Fibroblast of villous mesenchyme (primary cell): ENCODE results near the gene PIEZO2. TPM values are rescaled to one million over a fixed set of nuclear protein-coding genes. Genes with fewer than 3 reads are reported as not detected.

Source experiments
- DNase-seq: peaks from one replicate; pipeline ENCODE4 v3.0.0-alpha.2; 2010; ENCODE audit warnings: low read depth
- H3K4me3 ChIP-seq: 2 replicates; pipeline ENCODE4 v1.5.1; 2011; ENCODE audit warnings: low read depth, mild to moderate bottlenecking, low read length
- CTCF ChIP-seq: IDR thresholded peaks from 2 replicates; pipeline ENCODE4 v1.5.1; 2012; ENCODE audit warnings: low read depth, mild to moderate bottlenecking, low read length; ENCODE audit not compliant: insufficient read depth
- total RNA-seq: library from RNA; depleted of rRNA; stranded (reverse); fragments of >200 nt; gene quantifications from 2 replicates; pipeline ENCODE4 v1.2.3, GENCODE V29; 2012

PIEZO2 gene
- total RNA-seq, 1 donor = 1.7 TPM

GRCh38 chr18:11037533-11038240 lies 111.7 kb downstream of the PIEZO2 start:
- no peak for DNase-seq
- no peak for TF ChIP-seq CTCF
- H3K4me3 ChIP-seq = no peak overlapping the region

- DNase-seq = no peak
- TF ChIP-seq CTCF = no peak
- H3K4me3 ChIP-seq = no peak overlapping the region
Measured at GRCh38 chr18:11035814-11036495, 113.4 kb downstream of the PIEZO2 start.

GRCh38 chr18:11035376-11035775 lies 114.0 kb downstream of the PIEZO2 start:
- DNase-seq = no peak
- TF ChIP-seq CTCF = no peak
- no peak overlapping the region for H3K4me3 ChIP-seq

GRCh38 chr18:11034884-11035283 lies 114.5 kb downstream of the PIEZO2 start:
- no peak overlapping the region for H3K4me3 ChIP-seq
- TF ChIP-seq CTCF = no peak
- peak; percentile 25 for DNase-seq

GRCh38 chr18:11033503-11033902 lies 115.9 kb downstream of the PIEZO2 start:
- DNase-seq = no peak
- no peak for TF ChIP-seq CTCF
- H3K4me3 ChIP-seq = no peak overlapping the region

- DNase-seq = no peak
- H3K4me3 ChIP-seq = no peak overlapping the region
- TF ChIP-seq CTCF = no peak
Measured at GRCh38 chr18:11031966-11032365, 117.4 kb downstream of the PIEZO2 start.

- no peak overlapping the region for H3K4me3 ChIP-seq
- DNase-seq = no peak
- TF ChIP-seq CTCF = no peak
Measured at GRCh38 chr18:11029021-11029420, 120.3 kb downstream of the PIEZO2 start.
